ENCODE results near the gene NIT2. TPM values are rescaled to one million over a fixed set of nuclear protein-coding genes. Genes with fewer than 3 reads are reported as not detected.
"Not testable (repeated sequence)": the region's sequence is repeated elsewhere in the genome, so short reads cannot be mapped to it uniquely, and the experiment has no call there.

The NIT2 gene
- total RNA-seq, 1 donor from 2014 or later: 54.3 TPM

- Mint-ChIP-seq H3K9me3 (ENCODE audit: low read depth) (no peaks in the 10 kb centered on the region), H3K4me1 (ENCODE audit: low read depth) (peaks cover 15% of the 10 kb centered on the region), H3K4me3 (ENCODE audit: low read depth) (no peak overlapping the region), H3K36me3 (ENCODE audit: insufficient read depth) (peaks cover 14% of the 10 kb centered on the region), H3K27me3 (no peaks in the 10 kb centered on the region), H3K27ac (peak overlapping the region; percentile 17)
- no peak for DNase-seq (ENCODE audit: low spot score, unreplicated experiment)
- TF ChIP-seq, protein P1, sequence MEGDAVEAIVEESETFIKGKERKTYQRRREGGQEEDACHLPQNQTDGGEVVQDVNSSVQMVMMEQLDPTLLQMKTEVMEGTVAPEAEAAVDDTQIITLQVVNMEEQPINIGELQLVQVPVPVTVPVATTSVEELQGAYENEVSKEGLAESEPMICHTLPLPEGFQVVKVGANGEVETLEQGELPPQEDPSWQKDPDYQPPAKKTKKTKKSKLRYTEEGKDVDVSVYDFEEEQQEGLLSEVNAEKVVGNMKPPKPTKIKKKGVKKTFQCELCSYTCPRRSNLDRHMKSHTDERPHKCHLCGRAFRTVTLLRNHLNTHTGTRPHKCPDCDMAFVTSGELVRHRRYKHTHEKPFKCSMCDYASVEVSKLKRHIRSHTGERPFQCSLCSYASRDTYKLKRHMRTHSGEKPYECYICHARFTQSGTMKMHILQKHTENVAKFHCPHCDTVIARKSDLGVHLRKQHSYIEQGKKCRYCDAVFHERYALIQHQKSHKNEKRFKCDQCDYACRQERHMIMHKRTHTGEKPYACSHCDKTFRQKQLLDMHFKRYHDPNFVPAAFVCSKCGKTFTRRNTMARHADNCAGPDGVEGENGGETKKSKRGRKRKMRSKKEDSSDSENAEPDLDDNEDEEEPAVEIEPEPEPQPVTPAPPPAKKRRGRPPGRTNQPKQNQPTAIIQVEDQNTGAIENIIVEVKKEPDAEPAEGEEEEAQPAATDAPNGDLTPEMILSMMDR (IDR thresholded peaks at IDR 0.05; ENCODE audit: unreplicated experiment): no peak
Observed at GRCh38 chr3:100338911-100339310, 4.4 kb downstream of the NIT2 start.

GRCh38 chr3:100339786-100340185 is 5.2 kb downstream of the NIT2 start:
- H3K36me3 Mint-ChIP-seq (ENCODE audit: insufficient read depth): peaks cover 16% of the 10 kb centered on the region
- no peak overlapping the region for H3K27ac Mint-ChIP-seq
- no peaks in the 10 kb centered on the region for H3K9me3 Mint-ChIP-seq (ENCODE audit: low read depth)
- peaks cover 13% of the 10 kb centered on the region for H3K4me1 Mint-ChIP-seq (ENCODE audit: low read depth)
- H3K4me3 Mint-ChIP-seq (ENCODE audit: low read depth): no peak overlapping the region
- no peak for DNase-seq (ENCODE audit: low spot score, unreplicated experiment)
- TF ChIP-seq, protein P1 (IDR thresholded peaks at IDR 0.05; ENCODE audit: unreplicated experiment): no peak
- no peaks in the 10 kb centered on the region for H3K27me3 Mint-ChIP-seq

DNA sequence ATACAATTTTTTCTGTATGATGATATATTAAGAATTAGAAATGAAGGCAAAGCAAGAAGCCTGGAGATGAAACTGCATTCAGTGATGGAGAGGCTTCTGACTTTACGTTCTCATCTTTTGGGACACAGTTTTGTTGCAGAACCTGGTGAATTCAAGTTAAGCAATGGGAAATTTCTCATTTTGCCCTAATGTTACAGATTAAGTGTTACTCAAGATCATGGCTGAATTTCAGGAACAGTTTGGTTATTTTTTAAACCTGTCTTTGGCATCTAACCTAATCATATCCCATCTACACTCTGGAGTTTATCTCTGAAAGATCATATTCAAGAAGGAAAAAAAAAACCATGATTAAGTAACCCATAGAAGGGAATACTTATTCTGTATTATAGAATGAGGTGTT is 6.0 kb downstream of the NIT2 start:
- no peak for DNase-seq (ENCODE audit: low spot score, unreplicated experiment)
- no peak overlapping the region for H3K4me3 Mint-ChIP-seq (ENCODE audit: low read depth)
- TF ChIP-seq, protein P1 (IDR thresholded peaks at IDR 0.05; ENCODE audit: unreplicated experiment): no peak
- no peak overlapping the region for H3K27ac Mint-ChIP-seq
- H3K27me3 Mint-ChIP-seq: no peaks in the 10 kb centered on the region
- peaks cover 7% of the 10 kb centered on the region for H3K4me1 Mint-ChIP-seq (ENCODE audit: low read depth)
- peaks cover 18% of the 10 kb centered on the region for H3K36me3 Mint-ChIP-seq (ENCODE audit: insufficient read depth)
- no peaks in the 10 kb centered on the region for H3K9me3 Mint-ChIP-seq (ENCODE audit: low read depth)

DNA sequence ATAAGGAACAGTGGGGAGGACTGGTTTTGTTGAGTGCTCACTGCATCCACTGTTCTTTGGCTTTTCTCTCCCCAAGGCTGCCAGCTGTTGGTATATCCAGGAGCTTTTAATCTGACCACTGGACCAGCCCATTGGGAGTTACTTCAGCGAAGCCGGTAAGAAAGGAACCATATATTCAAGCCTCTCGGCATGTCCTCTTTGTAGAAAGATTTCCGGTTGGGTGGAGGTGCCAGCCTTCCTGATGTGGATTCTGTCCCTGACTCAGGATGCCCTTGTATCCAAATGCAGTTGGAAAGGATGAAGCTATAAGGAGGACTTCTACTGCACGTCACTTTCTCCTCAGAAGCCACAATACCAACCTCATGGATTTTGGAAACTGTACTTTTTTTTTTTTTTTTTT is 14.2 kb downstream of the NIT2 start:
- no peak for DNase-seq (ENCODE audit: low spot score, unreplicated experiment)
- Mint-ChIP-seq H3K27me3 (no peaks in the 10 kb centered on the region), H3K4me3 (ENCODE audit: low read depth) (no peak overlapping the region), H3K27ac (no peak overlapping the region), H3K9me3 (ENCODE audit: low read depth) (no peaks in the 10 kb centered on the region), H3K4me1 (ENCODE audit: low read depth) (no peaks in the 10 kb centered on the region), H3K36me3 (ENCODE audit: insufficient read depth) (peaks cover 45% of the 10 kb centered on the region)
- TF ChIP-seq, protein P1 (IDR thresholded peaks at IDR 0.05; ENCODE audit: unreplicated experiment): no peak

DNA sequence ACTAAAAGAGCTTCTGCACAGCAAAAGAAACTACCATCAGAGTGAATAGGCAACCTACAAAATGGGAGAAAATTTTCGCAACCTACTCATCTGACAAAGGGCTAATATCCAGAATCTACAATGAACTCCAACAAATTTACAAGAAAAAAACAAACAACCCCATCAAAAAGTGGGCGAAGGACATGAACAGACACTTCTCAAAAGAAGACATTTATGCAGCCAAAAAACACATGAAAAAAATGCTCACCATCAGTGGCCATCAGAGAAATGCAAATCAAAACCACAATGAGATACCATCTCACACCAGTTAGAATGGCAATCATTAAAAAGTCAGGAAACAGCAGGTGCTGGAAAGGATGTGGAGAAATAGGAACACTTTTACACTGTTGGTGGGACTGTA is 17.2 kb downstream of the NIT2 start:
- not testable (repeated sequence) for H3K4me1 Mint-ChIP-seq (ENCODE audit: low read depth); H3K4me3 Mint-ChIP-seq (ENCODE audit: low read depth); H3K27ac Mint-ChIP-seq; DNase-seq (ENCODE audit: low spot score, unreplicated experiment); H3K9me3 Mint-ChIP-seq (ENCODE audit: low read depth); H3K27me3 Mint-ChIP-seq
- H3K36me3 Mint-ChIP-seq (ENCODE audit: insufficient read depth): peaks cover 43% of the 10 kb centered on the region

- Mint-ChIP-seq H3K27me3 (no peaks in the 10 kb centered on the region), H3K4me1 (ENCODE audit: low read depth) (no peaks in the 10 kb centered on the region), H3K9me3 (ENCODE audit: low read depth) (no peaks in the 10 kb centered on the region), H3K27ac (no peak overlapping the region), H3K4me3 (ENCODE audit: low read depth) (no peak overlapping the region), H3K36me3 (ENCODE audit: insufficient read depth) (peaks cover 41% of the 10 kb centered on the region)
- no peak for DNase-seq (ENCODE audit: low spot score, unreplicated experiment)
- TF ChIP-seq, protein P1 (IDR thresholded peaks at IDR 0.05; ENCODE audit: unreplicated experiment): no peak
Observed at GRCh38 chr3:100352296-100353231, 18.0 kb downstream of the NIT2 start.
